Keratinocyte (primary cell): ENCODE data around the gene SCMH1. TPM values are rescaled to one million over a fixed set of nuclear protein-coding genes. Genes with fewer than 3 reads are reported as not detected.

Source experiments
- DNase-seq: peaks from one replicate; pipeline ENCODE4 v3.0.0-alpha.2; 2011; ENCODE audit warnings: low read depth, missing footprints, low spot score
- FAIRE-seq: peaks from 2 replicates; lab custom pipeline; 2011; peaks lifted over from hg19 to GRCh38; lab: Jason Lieb, UNC
- H2AFZ ChIP-seq: 2 replicates; pipeline ENCODE4 v1.6.0; 2012; ENCODE audit warnings: low read length, control low read depth, inconsistent platforms; ENCODE audit not compliant: control insufficient read depth
- H3K27ac ChIP-seq: 2 replicates; pipeline ENCODE4 v1.5.1; 2011; ENCODE audit warnings: low read length; ENCODE audit not compliant: control insufficient read depth, insufficient read depth
- H3K27me3 ChIP-seq: 3 replicates; pipeline ENCODE4 v1.6.0; 2011; ENCODE audit warnings: low read length; ENCODE audit not compliant: control insufficient read depth, insufficient read depth; ENCODE audit errors: extremely low read depth
- H3K36me3 ChIP-seq, 2 experiments: 2 replicates in 1 of 2; 3 replicates in 1 of 2; pipeline ENCODE4 v1.5.1; 2011; ENCODE audit warnings: low read length in 2 of 2, mild to moderate bottlenecking in 1 of 2; ENCODE audit not compliant: control insufficient read depth in 2 of 2, insufficient read depth in 2 of 2; ENCODE audit errors: extremely low read depth in 1 of 2
- H3K4me1 ChIP-seq: 3 replicates; pipeline ENCODE4 v1.5.1; 2011; ENCODE audit warnings: low read length; ENCODE audit not compliant: control insufficient read depth, insufficient read depth; ENCODE audit errors: extremely low read depth
- H3K4me2 ChIP-seq: 3 replicates; pipeline ENCODE4 v1.6.0; 2011; ENCODE audit warnings: low read depth, low read length; ENCODE audit not compliant: control insufficient read depth, insufficient read depth; ENCODE audit errors: extremely low read depth
- H3K4me3 ChIP-seq, 3 experiments: fragments of 200-600 bp in 1 of 3; sonication (generic) in 1 of 3; 2 replicates in 2 of 3; 3 replicates in 1 of 3; pipeline ENCODE4 v1.5.1; 2011 to 2016; ENCODE audit warnings: low read length in 3 of 3, mild to moderate bottlenecking in 3 of 3, control low read depth in 2 of 3, inconsistent platforms in 1 of 3, low read depth in 1 of 3, mixed read lengths in 1 of 3, mixed run types in 1 of 3, moderate library complexity in 1 of 3; ENCODE audit not compliant: control insufficient read depth in 2 of 3, insufficient read depth in 2 of 3; ENCODE audit errors: extremely low read depth in 1 of 3
- H3K79me2 ChIP-seq: 2 replicates; pipeline ENCODE4 v1.6.0; 2012; ENCODE audit warnings: low read length; ENCODE audit not compliant: control insufficient read depth, insufficient read depth
- H3K9ac ChIP-seq: 3 replicates; pipeline ENCODE4 v1.6.0; 2011; ENCODE audit warnings: low read length; ENCODE audit not compliant: control insufficient read depth, insufficient read depth; ENCODE audit errors: extremely low read depth
- H3K9me1 ChIP-seq: 3 replicates; pipeline ENCODE4 v1.6.0; 2011; ENCODE audit warnings: low read length; ENCODE audit not compliant: control insufficient read depth, insufficient read depth; ENCODE audit errors: extremely low read depth
- H3K9me3 ChIP-seq: 2 replicates; pipeline ENCODE4 v1.5.1; 2012; ENCODE audit warnings: low read depth, low read length; ENCODE audit not compliant: control insufficient read depth
- H4K20me1 ChIP-seq: 3 replicates; pipeline ENCODE4 v1.6.0; 2011; ENCODE audit warnings: low read length; ENCODE audit not compliant: control insufficient read depth, insufficient read depth; ENCODE audit errors: extremely low read depth
- EZH2 ChIP-seq: IDR thresholded peaks from one replicate; pipeline ENCODE4 v1.6.1; 2012; ENCODE audit warnings: inconsistent platforms, mild to moderate bottlenecking, low read length, moderate library complexity
- dilution Hi-C: fragments of 300-500 bp; cut with MboI; formaldehyde crosslinking; loops from one replicate; pipeline ENCODE4 v1.7.0; 2020; ENCODE audit warnings: low sequenced_read_pairs; ENCODE audit not compliant: extremely low pct_ligation_motif_present
- polyA plus RNA-seq, 5 experiments: library from polyadenylated mRNA; depleted of rRNA in 3 of 5; stranded (reverse) in 3 of 5; stranded (forward) in 1 of 5; unstranded in 1 of 5; fragments of >200 nt; gene quantifications; 1 replicate in 1 of 5; 2 replicates in 3 of 5; 3 replicates in 1 of 5; pipeline versions ENCODE4 v1.2.1 to v1.2.3, GENCODE V29; 2011 to 2012; ENCODE audit warnings: missing spikeins in 2 of 5, low read depth in 1 of 5, low replicate concordance in 1 of 5
- TF ChIP-seq, protein P1 (sequence below), 3 experiments: IDR thresholded peaks in 1 of 3; conservative IDR thresholded peaks in 1 of 3; optimal IDR thresholded peaks in 1 of 3; 2 replicates in 2 of 3; 3 replicates in 1 of 3; pipeline versions ENCODE3 to v1.5.1; 2011; ENCODE audit warnings: low read length in 3 of 3, mild to moderate bottlenecking in 3 of 3, moderate library complexity in 2 of 3, control low read depth in 1 of 3, inconsistent platforms in 1 of 3; ENCODE audit not compliant: insufficient read depth in 2 of 3; ENCODE audit errors: extremely low read depth in 1 of 3

SCMH1 gene
- polyA plus RNA-seq, 1 donor (not counting 4 experiments of a cell fraction or from before 2014, with no cell fraction given), result 29.9 TPM

DNA sequence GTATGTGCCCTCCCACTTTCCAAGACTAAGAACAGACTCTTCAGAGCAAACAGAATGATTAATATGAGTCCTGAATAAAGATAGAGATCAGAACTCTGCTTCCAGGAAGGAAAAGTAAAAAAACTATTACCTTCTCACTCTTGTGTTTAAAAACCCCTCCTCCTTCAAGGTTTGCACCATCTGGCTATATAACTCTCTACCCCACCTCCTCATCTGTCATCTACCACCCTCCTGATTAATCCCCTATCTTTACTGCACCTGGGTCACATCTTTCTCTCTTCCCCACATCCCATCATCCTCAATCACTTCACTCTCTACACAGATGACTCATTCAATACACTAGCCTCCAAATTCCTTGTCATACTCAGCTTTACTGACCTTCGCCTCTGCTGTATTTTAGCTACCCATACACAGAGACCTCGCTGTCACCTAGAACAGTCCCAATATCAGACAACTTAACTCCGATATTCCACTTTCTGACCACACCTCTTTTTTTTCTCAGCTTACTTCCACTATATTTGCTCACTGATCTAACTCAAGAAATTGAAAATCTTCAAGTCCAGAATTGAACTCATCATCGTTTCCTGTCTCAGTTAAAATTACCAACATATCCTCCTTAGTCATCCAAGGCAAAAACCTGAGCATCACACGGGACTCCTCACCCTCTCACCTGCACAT is 3.7 kb downstream of the SCMH1 start:
- Histone ChIP-seq H3K79me2 (peaks cover 6% of the 10 kb centered on the region), H3K36me3 (no peaks in the 10 kb centered on the region), H3K9me3 (no peaks in the 10 kb centered on the region), H2AFZ (no peak overlapping the region), H4K20me1 (no peaks in the 10 kb centered on the region), H3K9ac (no peak overlapping the region), H3K4me1 (peaks cover 24% of the 10 kb centered on the region), H3K27me3 (no peaks in the 10 kb centered on the region), H3K4me3 (no peak overlapping the region), H3K9me1 (no peaks in the 10 kb centered on the region), H3K27ac (peak overlapping the region; percentile 8), H3K4me2 (peak overlapping the region; percentile 54)
- TF ChIP-seq EZH2, result no peak
- TF ChIP-seq, protein P1, sequence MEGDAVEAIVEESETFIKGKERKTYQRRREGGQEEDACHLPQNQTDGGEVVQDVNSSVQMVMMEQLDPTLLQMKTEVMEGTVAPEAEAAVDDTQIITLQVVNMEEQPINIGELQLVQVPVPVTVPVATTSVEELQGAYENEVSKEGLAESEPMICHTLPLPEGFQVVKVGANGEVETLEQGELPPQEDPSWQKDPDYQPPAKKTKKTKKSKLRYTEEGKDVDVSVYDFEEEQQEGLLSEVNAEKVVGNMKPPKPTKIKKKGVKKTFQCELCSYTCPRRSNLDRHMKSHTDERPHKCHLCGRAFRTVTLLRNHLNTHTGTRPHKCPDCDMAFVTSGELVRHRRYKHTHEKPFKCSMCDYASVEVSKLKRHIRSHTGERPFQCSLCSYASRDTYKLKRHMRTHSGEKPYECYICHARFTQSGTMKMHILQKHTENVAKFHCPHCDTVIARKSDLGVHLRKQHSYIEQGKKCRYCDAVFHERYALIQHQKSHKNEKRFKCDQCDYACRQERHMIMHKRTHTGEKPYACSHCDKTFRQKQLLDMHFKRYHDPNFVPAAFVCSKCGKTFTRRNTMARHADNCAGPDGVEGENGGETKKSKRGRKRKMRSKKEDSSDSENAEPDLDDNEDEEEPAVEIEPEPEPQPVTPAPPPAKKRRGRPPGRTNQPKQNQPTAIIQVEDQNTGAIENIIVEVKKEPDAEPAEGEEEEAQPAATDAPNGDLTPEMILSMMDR (optimal IDR thresholded peaks at IDR 0.05 in 1 of 3, IDR thresholded peaks at IDR 0.05 in 1 of 3, conservative IDR thresholded peaks at IDR 0.05 in 1 of 3; ENCODE audit: extremely low read depth in 1 of 3, insufficient read depth in 2 of 3, low read length in 3 of 3), result no peak
- FAIRE-seq (peak; percentile 43), DNase-seq (no peak)
- dilution Hi-C loops, result no loop called here

DNA sequence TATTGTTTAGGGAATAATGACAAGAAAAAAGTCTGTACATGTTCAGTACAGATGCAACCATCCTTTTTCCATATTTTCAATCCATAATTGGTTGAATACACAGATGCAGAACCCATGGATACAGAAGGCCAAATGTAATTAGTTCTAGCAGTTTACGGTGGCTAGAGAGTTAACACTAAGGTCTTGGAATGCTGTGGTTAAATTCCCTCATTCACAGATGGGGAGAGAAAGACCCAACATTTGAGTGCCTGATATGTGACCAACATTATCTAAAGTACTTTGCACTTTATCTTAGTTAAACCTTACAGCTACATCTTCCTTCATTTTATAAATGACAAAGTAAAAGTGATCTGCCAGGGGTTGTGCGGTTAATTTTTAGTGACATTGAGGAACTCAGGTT is 5.3 kb downstream of the SCMH1 start:
- no peak overlapping the region for H3K4me3 ChIP-seq
- H3K79me2 ChIP-seq, result peaks cover 6% of the 10 kb centered on the region
- H3K27me3 ChIP-seq, result no peaks in the 10 kb centered on the region
- TF ChIP-seq EZH2, result no peak
- TF ChIP-seq, protein P1 (optimal IDR thresholded peaks at IDR 0.05 in 1 of 3, IDR thresholded peaks at IDR 0.05 in 1 of 3, conservative IDR thresholded peaks at IDR 0.05 in 1 of 3; ENCODE audit: extremely low read depth in 1 of 3, insufficient read depth in 2 of 3, low read length in 3 of 3), result no peak
- peaks cover 21% of the 10 kb centered on the region for H3K4me1 ChIP-seq
- no peak overlapping the region for H3K9ac ChIP-seq
- no peak overlapping the region for H3K4me2 ChIP-seq
- DNase-seq (no peak), FAIRE-seq (no peak)
- H3K27ac ChIP-seq, result no peak overlapping the region
- dilution Hi-C loops, result no loop called here
- no peaks in the 10 kb centered on the region for H3K9me1 ChIP-seq
- H4K20me1 ChIP-seq, result no peaks in the 10 kb centered on the region
- no peaks in the 10 kb centered on the region for H3K36me3 ChIP-seq
- no peak overlapping the region for H2AFZ ChIP-seq
- H3K9me3 ChIP-seq, result no peaks in the 10 kb centered on the region
